Endothelial cell of umbilical vein (primary cell): ENCODE measurements around the gene PLRG1. TPM values are rescaled to one million over a fixed set of nuclear protein-coding genes. Genes with fewer than 3 reads are reported as not detected.

Experiments
- BruUV-seq: library from RNA; stranded (reverse); fragments of 400-500 nt; replicated peaks from 2 replicates; lab custom pipeline; 2021; lab: Mats Ljungman, UMichigan
- CTCF ChIA-PET: fragments of 300-600, 350-600 bp; sonication (Branson Sonifier 250); formaldehyde crosslinking; loops from one replicate; lab custom pipeline; 2021; ENCODE audit warnings: antibody characterized with exemption, inconsistent platforms; lab: Charles Lee
- POLR2A ChIA-PET: fragments of 300-600, 350-600 bp; sonication (Branson Sonifier 250); formaldehyde crosslinking; loops from one replicate; lab custom pipeline; 2021; ENCODE audit warnings: antibody characterized with exemption, inconsistent platforms; lab: Charles Lee
- DNase-seq: peaks from one replicate; pipeline ENCODE4 v3.0.0-alpha.2; 2011; ENCODE audit warnings: low read depth, low spot score
- FAIRE-seq: peaks from 2 replicates; lab custom pipeline; 2011; peaks lifted over from hg19 to GRCh38; lab: Jason Lieb, UNC
- H2AFZ ChIP-seq: 2 replicates; pipeline ENCODE4 v1.6.0; 2012; ENCODE audit warnings: low read depth, low read length, control low read depth, inconsistent platforms
- H3K27ac ChIP-seq: 2 replicates; pipeline ENCODE4 v1.5.1; 2011; ENCODE audit warnings: low read depth, mild to moderate bottlenecking, control low read depth, low read length, moderate library complexity; ENCODE audit not compliant: insufficient read depth
- H3K27me3 ChIP-seq, 2 experiments: 2 replicates each; pipeline versions ENCODE4 v1.6.0 to v1.6.1; 2011; ENCODE audit warnings: low read length in 2 of 2, mixed read lengths in 1 of 2; ENCODE audit not compliant: control insufficient read depth in 2 of 2, insufficient read depth in 2 of 2
- H3K36me3 ChIP-seq, 2 experiments: 2 replicates in 1 of 2; 3 replicates in 1 of 2; pipeline ENCODE4 v1.5.1; 2011; ENCODE audit warnings: low read length in 2 of 2, mild to moderate bottlenecking in 1 of 2, moderate library complexity in 1 of 2; ENCODE audit not compliant: control insufficient read depth in 2 of 2, insufficient read depth in 2 of 2; ENCODE audit errors: extremely low read depth in 1 of 2
- H3K4me1 ChIP-seq: 3 replicates; pipeline ENCODE4 v1.5.1; 2011; ENCODE audit warnings: mild to moderate bottlenecking, low read length; ENCODE audit not compliant: control insufficient read depth, insufficient read depth; ENCODE audit errors: extremely low read depth
- H3K4me2 ChIP-seq: 2 replicates; pipeline ENCODE4 v1.6.1; 2011; ENCODE audit warnings: low read length, control low read depth, mixed read lengths; ENCODE audit not compliant: insufficient read depth
- H3K4me3 ChIP-seq, 3 experiments: fragments of 200-600 bp in 1 of 3; sonication (generic), shearing (Covaris generic) in 1 of 3; replicated peaks in 1 of 3; 2 replicates each; pipeline ENCODE4 v1.5.1; 2011 to 2016; ENCODE audit warnings: control low read depth in 3 of 3, low read length in 3 of 3, mild to moderate bottlenecking in 2 of 3, inconsistent platforms in 1 of 3, low read depth in 1 of 3, moderate library complexity in 1 of 3; ENCODE audit not compliant: insufficient read depth in 1 of 3
- H3K79me2 ChIP-seq: 2 replicates; pipeline ENCODE4 v1.6.0; 2012; ENCODE audit warnings: low read length, inconsistent platforms; ENCODE audit not compliant: control insufficient read depth, insufficient read depth
- H3K9ac ChIP-seq: replicated peaks from 2 replicates; pipeline ENCODE3; 2011; ENCODE audit warnings: low read length, control low read depth; ENCODE audit not compliant: insufficient read depth; ENCODE audit errors: extremely low read depth
- H3K9me1 ChIP-seq: replicated peaks from 3 replicates; pipeline ENCODE4 v1.6.0; 2011; ENCODE audit warnings: mild to moderate bottlenecking, low read length; ENCODE audit not compliant: control insufficient read depth, insufficient read depth; ENCODE audit errors: extremely low read depth
- H3K9me3 ChIP-seq: replicated peaks from 2 replicates; pipeline ENCODE4 v1.5.1; 2012; ENCODE audit warnings: low read length, inconsistent platforms; ENCODE audit not compliant: control insufficient read depth, insufficient read depth
- H4K20me1 ChIP-seq: replicated peaks from 2 replicates; pipeline ENCODE3; 2011; ENCODE audit warnings: mild to moderate bottlenecking, low read length; ENCODE audit not compliant: control insufficient read depth, insufficient read depth; ENCODE audit errors: extremely low read depth
- EZH2 ChIP-seq: IDR thresholded peaks from 2 replicates; pipeline ENCODE4 v1.6.1; 2012; ENCODE audit warnings: borderline replicate concordance, low read depth, mild to moderate bottlenecking, moderate library complexity, low read length, inconsistent platforms; ENCODE audit not compliant: severe bottlenecking
- FOS ChIP-seq: IDR thresholded peaks from 2 replicates; pipeline ENCODE4 v1.6.1; 2011; ENCODE audit warnings: mild to moderate bottlenecking, low read length, moderate library complexity, borderline replicate concordance; ENCODE audit not compliant: insufficient read depth
- GATA2 ChIP-seq: IDR thresholded peaks from 2 replicates; pipeline ENCODE4 v1.7.0; 2011; ENCODE audit warnings: low read depth, mild to moderate bottlenecking, moderate library complexity, mixed read lengths, low read length; ENCODE audit not compliant: insufficient read length, insufficient read depth
- JUN ChIP-seq: IDR thresholded peaks from 2 replicates; pipeline ENCODE4 v1.6.1; 2011; ENCODE audit warnings: borderline replicate concordance, low read depth; ENCODE audit not compliant: insufficient read length, insufficient read depth
- MYC ChIP-seq: IDR thresholded peaks from one replicate; pipeline ENCODE4 v1.6.1; 2011; ENCODE audit warnings: mild to moderate bottlenecking, low read depth, low read length
- POLR2A ChIP-seq: IDR thresholded peaks from 2 replicates; pipeline ENCODE4 v1.6.1; 2012; ENCODE audit warnings: low read depth, mild to moderate bottlenecking, control low read depth, low read length
- POLR2AphosphoS5 ChIP-seq: IDR thresholded peaks from 2 replicates; pipeline ENCODE4 v1.6.1; 2012; ENCODE audit warnings: low read depth, mild to moderate bottlenecking, control low read depth, low read length, moderate library complexity; ENCODE audit not compliant: insufficient read depth
- dilution Hi-C: fragments of 300-500 bp; cut with MboI; formaldehyde crosslinking; loops from one replicate; pipeline ENCODE4 v1.15.0; 2019; ENCODE audit warnings: low sequenced_read_pairs; ENCODE audit not compliant: extremely low pct_ligation_motif_present
- intact Hi-C: fragments of 100-400 bp; cut with micrococcal nuclease; formaldehyde crosslinking; loops from one replicate; pipeline ENCODE4 v1.10.0; 2022
- polyA plus RNA-seq, 4 experiments: library from polyadenylated mRNA; depleted of rRNA in 3 of 4; stranded (reverse) in 3 of 4; unstranded in 1 of 4; fragments of >200 nt; gene quantifications; 2 replicates each; pipeline versions ENCODE4 v1.2.1 to v1.2.3, GENCODE V29; 2011 to 2012; ENCODE audit warnings: missing spikeins in 1 of 4
- total RNA-seq: library from RNA; stranded (reverse); gene quantifications from 2 replicates; pipeline ENCODE4 v1.2.3, GENCODE V29; 2021
- TF ChIP-seq, protein P1 (sequence below): IDR thresholded peaks from 2 replicates; pipeline ENCODE4 v1.6.1; 2011; ENCODE audit not compliant: insufficient read depth, insufficient read length
- TF ChIP-seq, protein P2 (sequence below), 2 donors: IDR thresholded peaks; 1 replicate in 1 of 2; 2 replicates in 1 of 2; pipeline ENCODE4 v1.5.1; 2011; ENCODE audit warnings: low read length in 2 of 2, mild to moderate bottlenecking in 2 of 2, moderate library complexity in 2 of 2, control low read depth in 1 of 2, inconsistent platforms in 1 of 2, low read depth in 1 of 2; ENCODE audit not compliant: insufficient read depth in 1 of 2; ENCODE audit errors: extremely low read depth in 1 of 2

PLRG1 gene
- total and polyA plus RNA-seq, 2 donors (not counting 3 experiments of a cell fraction or from before 2014, with no cell fraction given): 50.9 to 91.9 TPM

DNA sequence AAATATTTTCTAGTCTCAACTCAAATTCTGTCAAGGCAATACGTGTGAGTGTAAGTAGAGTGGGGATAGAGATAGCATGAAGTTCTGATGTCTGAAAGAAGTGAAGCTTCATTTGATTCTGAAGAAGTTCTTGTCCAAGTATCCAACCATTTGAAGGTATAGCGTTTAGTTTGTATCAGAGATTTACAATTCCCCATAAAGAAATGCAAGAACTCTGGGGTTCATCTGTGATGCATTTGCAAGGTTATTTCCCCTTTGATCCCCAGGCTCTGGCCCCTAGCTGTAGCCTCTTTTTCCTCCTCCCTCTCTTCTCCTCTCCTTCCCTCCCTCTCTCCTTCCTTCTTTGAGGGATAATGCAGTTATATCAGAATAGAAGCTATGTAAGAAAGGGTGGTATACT lies 32.5 kb upstream of the PLRG1 start:
- ChIA-PET POLR2A (no interaction called here), CTCF (no interaction called here)
- DNase-seq: no peak
- H3K9me3 ChIP-seq: no peaks in the 10 kb centered on the region
- no peaks in the 10 kb centered on the region for H3K79me2 ChIP-seq
- intact Hi-C loops (no loop called here), dilution Hi-C loops (no loop called here)
- no peak overlapping the region for H3K27ac ChIP-seq
- no peak overlapping the region for H3K9ac ChIP-seq
- no peaks in the 10 kb centered on the region for H3K4me1 ChIP-seq
- H3K4me3 ChIP-seq: no peak overlapping the region
- no peak overlapping the region for H3K4me2 ChIP-seq
- peaks cover 0 to 2% of the 10 kb centered on the region in 2 experiments for H3K27me3 ChIP-seq
- TF ChIP-seq POLR2AphosphoS5 (no peak), GATA2 (no peak), EZH2 (no peak), MYC (no peak), JUN (no peak), POLR2A (no peak), FOS (no peak)
- TF ChIP-seq, protein P1, sequence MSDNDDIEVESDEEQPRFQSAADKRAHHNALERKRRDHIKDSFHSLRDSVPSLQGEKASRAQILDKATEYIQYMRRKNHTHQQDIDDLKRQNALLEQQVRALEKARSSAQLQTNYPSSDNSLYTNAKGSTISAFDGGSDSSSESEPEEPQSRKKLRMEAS: no peak
- TF ChIP-seq, protein P2, sequence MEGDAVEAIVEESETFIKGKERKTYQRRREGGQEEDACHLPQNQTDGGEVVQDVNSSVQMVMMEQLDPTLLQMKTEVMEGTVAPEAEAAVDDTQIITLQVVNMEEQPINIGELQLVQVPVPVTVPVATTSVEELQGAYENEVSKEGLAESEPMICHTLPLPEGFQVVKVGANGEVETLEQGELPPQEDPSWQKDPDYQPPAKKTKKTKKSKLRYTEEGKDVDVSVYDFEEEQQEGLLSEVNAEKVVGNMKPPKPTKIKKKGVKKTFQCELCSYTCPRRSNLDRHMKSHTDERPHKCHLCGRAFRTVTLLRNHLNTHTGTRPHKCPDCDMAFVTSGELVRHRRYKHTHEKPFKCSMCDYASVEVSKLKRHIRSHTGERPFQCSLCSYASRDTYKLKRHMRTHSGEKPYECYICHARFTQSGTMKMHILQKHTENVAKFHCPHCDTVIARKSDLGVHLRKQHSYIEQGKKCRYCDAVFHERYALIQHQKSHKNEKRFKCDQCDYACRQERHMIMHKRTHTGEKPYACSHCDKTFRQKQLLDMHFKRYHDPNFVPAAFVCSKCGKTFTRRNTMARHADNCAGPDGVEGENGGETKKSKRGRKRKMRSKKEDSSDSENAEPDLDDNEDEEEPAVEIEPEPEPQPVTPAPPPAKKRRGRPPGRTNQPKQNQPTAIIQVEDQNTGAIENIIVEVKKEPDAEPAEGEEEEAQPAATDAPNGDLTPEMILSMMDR (IDR thresholded peaks at IDR 0.05; ENCODE audit: extremely low read depth in 1 of 2, insufficient read depth in 1 of 2, low read depth in 1 of 2, low read length in 2 of 2): no peak
- H3K36me3 ChIP-seq: no peaks in the 10 kb centered on the region
- no TSS peak for BruUV-seq
- no peaks in the 10 kb centered on the region for H4K20me1 ChIP-seq
- no peak overlapping the region for H2AFZ ChIP-seq
- FAIRE-seq: no peak
- no peaks in the 10 kb centered on the region for H3K9me1 ChIP-seq
